ENCODE data around the gene PYCARD. TPM values are rescaled to one million over a fixed set of nuclear protein-coding genes. Genes with fewer than 3 reads are reported as not detected.
A peak's percentile ranks its signal among the peaks of the same experiment; 100 is the strongest.

PYCARD gene
- total and polyA plus RNA-seq, 9 of the 15 experiments (the other 6 are each of a cell fraction or from before 2014, with no cell fraction given), result 1.3 to 28.4 (median 6.0) TPM

DNA sequence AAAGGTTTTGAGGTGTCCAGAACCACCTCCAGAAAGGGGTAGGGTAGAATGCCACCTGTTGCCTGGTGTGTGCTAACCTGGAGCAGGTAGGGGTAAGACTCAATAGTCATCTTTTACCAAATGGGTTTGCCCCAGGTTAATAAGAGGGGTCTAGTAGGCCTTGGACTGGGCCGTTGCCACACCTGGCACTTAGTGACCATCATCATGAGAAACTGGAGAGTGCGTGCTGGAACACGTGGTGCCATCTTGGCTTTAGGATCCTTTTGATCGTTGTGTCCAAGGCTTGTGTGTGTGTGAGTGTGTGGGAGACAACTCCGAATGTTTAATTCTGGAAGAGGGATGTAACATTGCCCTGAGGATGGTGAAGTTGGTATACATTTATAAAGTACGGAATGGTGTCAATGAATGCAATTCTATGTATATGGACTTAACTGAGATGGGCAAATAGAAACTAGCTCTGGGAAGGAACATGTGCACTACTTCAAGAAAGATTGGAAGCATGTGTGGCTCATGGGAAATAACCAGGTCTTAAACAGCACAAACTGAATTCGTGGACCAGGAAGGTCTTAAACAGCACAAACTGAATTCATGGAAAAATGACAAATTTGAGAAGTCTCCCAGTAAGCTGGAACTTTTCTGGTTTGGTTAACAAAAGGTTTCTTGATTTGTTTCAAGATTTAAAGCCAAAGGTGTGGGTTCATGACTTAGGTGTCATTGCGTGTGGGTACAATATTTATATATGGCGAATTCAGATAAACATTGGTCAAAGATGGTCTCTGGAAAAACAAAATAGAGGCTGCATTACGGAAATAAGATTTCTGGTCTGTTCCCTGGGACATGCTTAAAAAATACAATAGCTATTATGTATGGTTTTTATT is 15.4 kb downstream of the PYCARD start (continued):
- TF ChIP-seq, protein P1, sequence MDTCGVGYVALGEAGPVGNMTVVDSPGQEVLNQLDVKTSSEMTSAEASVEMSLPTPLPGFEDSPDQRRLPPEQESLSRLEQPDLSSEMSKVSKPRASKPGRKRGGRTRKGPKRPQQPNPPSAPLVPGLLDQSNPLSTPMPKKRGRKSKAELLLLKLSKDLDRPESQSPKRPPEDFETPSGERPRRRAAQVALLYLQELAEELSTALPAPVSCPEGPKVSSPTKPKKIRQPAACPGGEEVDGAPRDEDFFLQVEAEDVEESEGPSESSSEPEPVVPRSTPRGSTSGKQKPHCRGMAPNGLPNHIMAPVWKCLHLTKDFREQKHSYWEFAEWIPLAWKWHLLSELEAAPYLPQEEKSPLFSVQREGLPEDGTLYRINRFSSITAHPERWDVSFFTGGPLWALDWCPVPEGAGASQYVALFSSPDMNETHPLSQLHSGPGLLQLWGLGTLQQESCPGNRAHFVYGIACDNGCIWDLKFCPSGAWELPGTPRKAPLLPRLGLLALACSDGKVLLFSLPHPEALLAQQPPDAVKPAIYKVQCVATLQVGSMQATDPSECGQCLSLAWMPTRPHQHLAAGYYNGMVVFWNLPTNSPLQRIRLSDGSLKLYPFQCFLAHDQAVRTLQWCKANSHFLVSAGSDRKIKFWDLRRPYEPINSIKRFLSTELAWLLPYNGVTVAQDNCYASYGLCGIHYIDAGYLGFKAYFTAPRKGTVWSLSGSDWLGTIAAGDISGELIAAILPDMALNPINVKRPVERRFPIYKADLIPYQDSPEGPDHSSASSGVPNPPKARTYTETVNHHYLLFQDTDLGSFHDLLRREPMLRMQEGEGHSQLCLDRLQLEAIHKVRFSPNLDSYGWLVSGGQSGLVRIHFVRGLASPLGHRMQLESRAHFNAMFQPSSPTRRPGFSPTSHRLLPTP (IDR thresholded peaks at IDR 0.05; ENCODE audit: borderline replicate concordance, extremely low read depth, insufficient read length), result no peak
- TF ChIP-seq TBL1XR1 (IDR thresholded peaks at IDR 0.05; ENCODE audit: low read length in 2 of 2) (no peak), ZNF184 (CRISPR knock-in tag; IDR thresholded peaks at IDR 0.05) (no peak), GABPB1 (CRISPR knock-in tag; IDR thresholded peaks at IDR 0.05) (peak; percentile 45; the same call in 1 of the 2 replicates), XRCC5 (IDR thresholded peaks at IDR 0.05; ENCODE audit: low read depth, low read length) (no peak), HDAC8 (tag; IDR thresholded peaks at IDR 0.05) (no peak), HNRNPLL (IDR thresholded peaks at IDR 0.05; ENCODE audit: low read depth, low read length, poor library complexity, severe bottlenecking) (no peak), CHD2 (IDR thresholded peaks at IDR 0.05; ENCODE audit: low read depth, low read length) (no peak), NR2C1 (IDR thresholded peaks at IDR 0.05) (no peak), NR2C1 (tag; IDR thresholded peaks at IDR 0.05) (no peak), ELF1 (tag; IDR thresholded peaks at IDR 0.05) (no peak), SOX6 (IDR thresholded peaks at IDR 0.05) (no peak)
- TF ChIP-seq, protein P2, sequence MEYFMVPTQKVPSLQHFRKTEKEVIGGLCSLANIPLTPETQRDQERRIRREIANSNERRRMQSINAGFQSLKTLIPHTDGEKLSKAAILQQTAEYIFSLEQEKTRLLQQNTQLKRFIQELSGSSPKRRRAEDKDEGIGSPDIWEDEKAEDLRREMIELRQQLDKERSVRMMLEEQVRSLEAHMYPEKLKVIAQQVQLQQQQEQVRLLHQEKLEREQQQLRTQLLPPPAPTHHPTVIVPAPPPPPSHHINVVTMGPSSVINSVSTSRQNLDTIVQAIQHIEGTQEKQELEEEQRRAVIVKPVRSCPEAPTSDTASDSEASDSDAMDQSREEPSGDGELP (CRISPR knock-in tag; IDR thresholded peaks at IDR 0.05; ENCODE audit: borderline replicate concordance), result 0 out of 2 replicates have a peak, but pooled peaks have one; percentile 27
- TF ChIP-seq, protein P3, sequence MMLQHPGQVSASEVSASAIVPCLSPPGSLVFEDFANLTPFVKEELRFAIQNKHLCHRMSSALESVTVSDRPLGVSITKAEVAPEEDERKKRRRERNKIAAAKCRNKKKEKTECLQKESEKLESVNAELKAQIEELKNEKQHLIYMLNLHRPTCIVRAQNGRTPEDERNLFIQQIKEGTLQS (IDR thresholded peaks at IDR 0.05), result no peak
- TF ChIP-seq, protein P3 (CRISPR knock-in tag; conservative IDR thresholded peaks at IDR 0.05), result no peak; the same call in 1 of the 2 replicates
- TF ChIP-seq, protein P4, sequence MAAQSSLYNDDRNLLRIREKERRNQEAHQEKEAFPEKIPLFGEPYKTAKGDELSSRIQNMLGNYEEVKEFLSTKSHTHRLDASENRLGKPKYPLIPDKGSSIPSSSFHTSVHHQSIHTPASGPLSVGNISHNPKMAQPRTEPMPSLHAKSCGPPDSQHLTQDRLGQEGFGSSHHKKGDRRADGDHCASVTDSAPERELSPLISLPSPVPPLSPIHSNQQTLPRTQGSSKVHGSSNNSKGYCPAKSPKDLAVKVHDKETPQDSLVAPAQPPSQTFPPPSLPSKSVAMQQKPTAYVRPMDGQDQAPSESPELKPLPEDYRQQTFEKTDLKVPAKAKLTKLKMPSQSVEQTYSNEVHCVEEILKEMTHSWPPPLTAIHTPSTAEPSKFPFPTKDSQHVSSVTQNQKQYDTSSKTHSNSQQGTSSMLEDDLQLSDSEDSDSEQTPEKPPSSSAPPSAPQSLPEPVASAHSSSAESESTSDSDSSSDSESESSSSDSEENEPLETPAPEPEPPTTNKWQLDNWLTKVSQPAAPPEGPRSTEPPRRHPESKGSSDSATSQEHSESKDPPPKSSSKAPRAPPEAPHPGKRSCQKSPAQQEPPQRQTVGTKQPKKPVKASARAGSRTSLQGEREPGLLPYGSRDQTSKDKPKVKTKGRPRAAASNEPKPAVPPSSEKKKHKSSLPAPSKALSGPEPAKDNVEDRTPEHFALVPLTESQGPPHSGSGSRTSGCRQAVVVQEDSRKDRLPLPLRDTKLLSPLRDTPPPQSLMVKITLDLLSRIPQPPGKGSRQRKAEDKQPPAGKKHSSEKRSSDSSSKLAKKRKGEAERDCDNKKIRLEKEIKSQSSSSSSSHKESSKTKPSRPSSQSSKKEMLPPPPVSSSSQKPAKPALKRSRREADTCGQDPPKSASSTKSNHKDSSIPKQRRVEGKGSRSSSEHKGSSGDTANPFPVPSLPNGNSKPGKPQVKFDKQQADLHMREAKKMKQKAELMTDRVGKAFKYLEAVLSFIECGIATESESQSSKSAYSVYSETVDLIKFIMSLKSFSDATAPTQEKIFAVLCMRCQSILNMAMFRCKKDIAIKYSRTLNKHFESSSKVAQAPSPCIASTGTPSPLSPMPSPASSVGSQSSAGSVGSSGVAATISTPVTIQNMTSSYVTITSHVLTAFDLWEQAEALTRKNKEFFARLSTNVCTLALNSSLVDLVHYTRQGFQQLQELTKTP (IDR thresholded peaks at IDR 0.05; ENCODE audit: low read depth in 1 of 2, partially characterized antibody in 2 of 2), result no peak
- TF ChIP-seq, protein P5, sequence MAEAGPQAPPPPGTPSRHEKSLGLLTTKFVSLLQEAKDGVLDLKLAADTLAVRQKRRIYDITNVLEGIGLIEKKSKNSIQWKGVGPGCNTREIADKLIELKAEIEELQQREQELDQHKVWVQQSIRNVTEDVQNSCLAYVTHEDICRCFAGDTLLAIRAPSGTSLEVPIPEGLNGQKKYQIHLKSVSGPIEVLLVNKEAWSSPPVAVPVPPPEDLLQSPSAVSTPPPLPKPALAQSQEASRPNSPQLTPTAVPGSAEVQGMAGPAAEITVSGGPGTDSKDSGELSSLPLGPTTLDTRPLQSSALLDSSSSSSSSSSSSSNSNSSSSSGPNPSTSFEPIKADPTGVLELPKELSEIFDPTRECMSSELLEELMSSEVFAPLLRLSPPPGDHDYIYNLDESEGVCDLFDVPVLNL (CRISPR knock-in tag; IDR thresholded peaks at IDR 0.05; ENCODE audit: low read depth), result no peak

Data from K562 (cell line).